Measurements from ENCODE around the gene EVX1. TPM values are rescaled to one million over a fixed set of nuclear protein-coding genes. Genes with fewer than 3 reads are reported as not detected.
A peak's percentile ranks its signal among the peaks of the same experiment; 100 is the strongest.

Gene EVX1
- total RNA-seq, 2 donors from 2014 or later: not detected

GRCh38 chr7:27224983-27225934, 17.3 kb upstream of the EVX1 start:
- H3K4me3 ChIP-seq: no peak overlapping the region
- no peaks in the 10 kb centered on the region for H3K9me3 ChIP-seq
- DNase-seq (peak in 1 of 4 donors; percentile 45), ATAC-seq (peak; percentile 47)
- H3K27ac ChIP-seq: no peak overlapping the region
- no peak for TF ChIP-seq POLR2A (IDR thresholded peaks at IDR 0.05)
- TF ChIP-seq, protein P1, sequence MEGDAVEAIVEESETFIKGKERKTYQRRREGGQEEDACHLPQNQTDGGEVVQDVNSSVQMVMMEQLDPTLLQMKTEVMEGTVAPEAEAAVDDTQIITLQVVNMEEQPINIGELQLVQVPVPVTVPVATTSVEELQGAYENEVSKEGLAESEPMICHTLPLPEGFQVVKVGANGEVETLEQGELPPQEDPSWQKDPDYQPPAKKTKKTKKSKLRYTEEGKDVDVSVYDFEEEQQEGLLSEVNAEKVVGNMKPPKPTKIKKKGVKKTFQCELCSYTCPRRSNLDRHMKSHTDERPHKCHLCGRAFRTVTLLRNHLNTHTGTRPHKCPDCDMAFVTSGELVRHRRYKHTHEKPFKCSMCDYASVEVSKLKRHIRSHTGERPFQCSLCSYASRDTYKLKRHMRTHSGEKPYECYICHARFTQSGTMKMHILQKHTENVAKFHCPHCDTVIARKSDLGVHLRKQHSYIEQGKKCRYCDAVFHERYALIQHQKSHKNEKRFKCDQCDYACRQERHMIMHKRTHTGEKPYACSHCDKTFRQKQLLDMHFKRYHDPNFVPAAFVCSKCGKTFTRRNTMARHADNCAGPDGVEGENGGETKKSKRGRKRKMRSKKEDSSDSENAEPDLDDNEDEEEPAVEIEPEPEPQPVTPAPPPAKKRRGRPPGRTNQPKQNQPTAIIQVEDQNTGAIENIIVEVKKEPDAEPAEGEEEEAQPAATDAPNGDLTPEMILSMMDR (IDR thresholded peaks at IDR 0.05): no peak
- no peaks in the 10 kb centered on the region for H3K36me3 ChIP-seq (replicated peaks in 1 of 2; ENCODE audit: insufficient read depth in 1 of 2, low read depth in 2 of 2)
- intact Hi-C loops (cut with DNase I): no loop called here
- 6 to 7% methylated on average over 36 to 61 of the region's 61 CpGs for WGBS, 2 donors
- peaks cover 7% of the 10 kb centered on the region for H3K4me1 ChIP-seq
- peaks cover 0 to 20% of the 10 kb centered on the region in 2 donors for H3K27me3 ChIP-seq

DNA sequence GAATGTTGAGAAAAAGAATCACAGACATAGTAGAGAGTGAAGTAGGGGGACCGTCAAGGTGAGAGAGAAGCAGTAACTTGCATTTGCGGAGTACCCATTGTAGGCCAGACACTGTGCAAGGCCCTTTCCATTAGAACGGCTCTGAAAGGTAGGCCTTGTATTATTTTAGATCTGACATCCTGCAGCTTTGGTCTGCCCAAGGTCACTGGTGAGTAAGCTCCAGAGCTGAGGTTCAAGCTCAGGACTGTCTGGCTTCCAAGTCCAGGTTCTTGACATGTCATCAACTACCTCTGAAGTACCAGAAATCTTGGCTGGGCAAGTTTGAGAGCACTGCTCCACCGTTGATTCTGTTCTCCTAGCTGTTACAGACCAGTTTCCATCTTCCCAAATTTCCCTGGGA, 13.2 kb upstream of the EVX1 start:
- DNase-seq (no peak), ATAC-seq (no peak)
- H3K9me3 ChIP-seq: no peaks in the 10 kb centered on the region
- no peaks in the 10 kb centered on the region for H3K36me3 ChIP-seq (replicated peaks in 1 of 2; ENCODE audit: insufficient read depth in 1 of 2, low read depth in 2 of 2)
- no peak overlapping the region for H3K27ac ChIP-seq
- TF ChIP-seq, protein P1 (IDR thresholded peaks at IDR 0.05): no peak
- TF ChIP-seq POLR2A (IDR thresholded peaks at IDR 0.05): no peak
- intact Hi-C loops (cut with DNase I): no loop called here
- H3K4me3 ChIP-seq: no peak overlapping the region
- peaks cover 0 to 16% of the 10 kb centered on the region in 2 donors for H3K27me3 ChIP-seq
- H3K4me1 ChIP-seq: peaks cover 7% of the 10 kb centered on the region
- 76 to 80% methylated on average over 4 of the region's 4 CpGs for WGBS, 2 donors

- no peak overlapping the region for H3K4me3 ChIP-seq
- peak in 3 of 4 donors; percentile 41 to 60 (median 52) for DNase-seq
- H3K36me3 ChIP-seq (replicated peaks in 1 of 2; ENCODE audit: insufficient read depth in 1 of 2, low read depth in 2 of 2): no peaks in the 10 kb centered on the region
- 5 to 16% methylated on average over 18 to 66 of the region's 66 CpGs for WGBS, 2 donors
- peak; percentile 59 for ATAC-seq
- no peak overlapping the region for H3K27ac ChIP-seq
- TF ChIP-seq, protein P1 (IDR thresholded peaks at IDR 0.05): peak in 6 of 7 experiments; percentile 11 to 50 (median 39)
- no peak for TF ChIP-seq POLR2A (IDR thresholded peaks at IDR 0.05)
- intact Hi-C loops (cut with DNase I): no loop called here
- no peaks in the 10 kb centered on the region for H3K9me3 ChIP-seq
- H3K27me3 ChIP-seq: peaks cover 0 to 13% of the 10 kb centered on the region in 2 donors
- peaks cover 15% of the 10 kb centered on the region for H3K4me1 ChIP-seq
These were observed 7.0 kb upstream of the EVX1 start for GRCh38 chr7:27235387-27236311.

DNA sequence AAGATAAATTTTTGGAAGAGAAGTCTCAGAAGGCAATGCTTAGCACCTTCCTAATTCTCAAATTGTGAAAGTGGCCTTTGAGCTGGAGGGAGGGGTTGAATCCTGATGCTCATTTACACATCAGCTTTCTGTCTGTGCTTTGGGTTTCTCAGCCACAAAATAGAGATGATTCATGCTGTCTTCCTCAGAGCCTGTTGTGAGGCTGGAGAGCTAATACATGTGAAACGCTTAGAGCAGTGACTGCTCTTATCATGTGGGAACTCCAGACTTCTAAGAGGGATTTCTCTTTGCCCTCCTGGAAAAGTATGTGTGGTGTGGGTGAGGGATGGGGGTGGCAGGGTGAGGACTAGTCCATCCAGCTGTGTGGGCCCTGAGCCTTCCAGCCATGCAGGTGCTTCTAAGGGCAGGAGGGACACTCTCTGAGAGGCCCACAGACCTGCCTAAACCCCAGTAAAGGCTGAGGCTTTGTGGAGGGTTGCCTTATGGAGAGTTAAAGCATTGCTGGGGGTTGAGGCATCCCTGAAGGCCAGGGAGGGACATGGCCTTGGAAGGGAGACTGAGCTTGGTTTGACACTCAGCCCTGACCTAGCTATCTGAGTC, 4.8 kb upstream of the EVX1 start:
- 88% methylated on average over 1 of the region's 1 CpG; no CpG with 5 or more reads in 1 of the 2 donors for WGBS, 2 donors
- no peak for TF ChIP-seq POLR2A (IDR thresholded peaks at IDR 0.05)
- TF ChIP-seq, protein P1 (IDR thresholded peaks at IDR 0.05): no peak
- H3K9me3 ChIP-seq: no peaks in the 10 kb centered on the region
- no peak overlapping the region for H3K4me3 ChIP-seq
- H3K36me3 ChIP-seq (replicated peaks in 1 of 2; ENCODE audit: insufficient read depth in 1 of 2, low read depth in 2 of 2): no peaks in the 10 kb centered on the region
- ATAC-seq (no peak), DNase-seq (no peak)
- H3K4me1 ChIP-seq: peaks cover 20% of the 10 kb centered on the region
- no peak overlapping the region for H3K27ac ChIP-seq
- intact Hi-C loops (cut with DNase I): no loop called here
- peaks cover 0 to 35% of the 10 kb centered on the region in 2 donors for H3K27me3 ChIP-seq

Data from body of pancreas (tissue), 4 donors.